Endodermal cell (in vitro differentiated cells): ENCODE data around the gene DHX40. TPM values are rescaled to one million over a fixed set of nuclear protein-coding genes. Genes with fewer than 3 reads are reported as not detected.

Experiments
- DNase-seq: peaks from one replicate; pipeline ENCODE4 v3.0.0-alpha.2; 2017
- H3K27ac ChIP-seq: 2 replicates; pipeline ENCODE4 v1.5.1; 2013; ENCODE audit warnings: mild to moderate bottlenecking, low read depth, low read length, moderate library complexity
- H3K27me3 ChIP-seq: 2 replicates; pipeline ENCODE4 v1.6.1; 2013; ENCODE audit warnings: mild to moderate bottlenecking, low read length, moderate library complexity; ENCODE audit not compliant: insufficient read depth, control insufficient read depth, poor library complexity, severe bottlenecking
- H3K36me3 ChIP-seq: 2 replicates; pipeline ENCODE4 v1.7.0; 2013; ENCODE audit warnings: mild to moderate bottlenecking, low read length, moderate library complexity; ENCODE audit not compliant: control insufficient read depth, insufficient read depth
- H3K4me1 ChIP-seq: one replicate; pipeline ENCODE4 v1.7.0; 2013; ENCODE audit warnings: low read length; ENCODE audit not compliant: control insufficient read depth, insufficient read depth
- H3K4me3 ChIP-seq: 2 replicates; pipeline ENCODE4 v1.5.1; 2013; ENCODE audit warnings: mild to moderate bottlenecking, low read length, moderate library complexity
- H3K9ac ChIP-seq: 2 replicates; pipeline ENCODE4 v1.6.1; 2013; ENCODE audit warnings: mild to moderate bottlenecking, low read length, moderate library complexity; ENCODE audit not compliant: poor library complexity, severe bottlenecking; ENCODE audit errors: extremely low read depth
- H3K9me3 ChIP-seq: 2 replicates; pipeline ENCODE4 v1.6.1; 2013; ENCODE audit warnings: mild to moderate bottlenecking, low read length, moderate library complexity; ENCODE audit not compliant: control insufficient read depth
- H3K27ac Mint-ChIP-seq: 2 replicates; pipeline ENCODE4 v1.8.0; 2020; ENCODE audit warnings: mixed read lengths
- H3K27me3 Mint-ChIP-seq: 2 replicates; pipeline ENCODE4 v1.8.0; 2021; ENCODE audit warnings: mild to moderate bottlenecking, mixed read lengths; ENCODE audit not compliant: insufficient read depth
- H3K36me3 Mint-ChIP-seq: 2 replicates; pipeline ENCODE4 v1.8.0; 2020; ENCODE audit warnings: low read depth, mixed read lengths
- H3K4me1 Mint-ChIP-seq: 2 replicates; pipeline ENCODE4 v1.8.0; 2020; ENCODE audit warnings: mixed read lengths
- H3K4me3 Mint-ChIP-seq: 2 replicates; pipeline ENCODE4 v1.8.0; 2020; ENCODE audit warnings: mild to moderate bottlenecking, moderate library complexity, mixed read lengths
- H3K9me3 Mint-ChIP-seq: 2 replicates; pipeline ENCODE4 v1.8.0; 2020; ENCODE audit warnings: mild to moderate bottlenecking, mixed read lengths
- WGBS, 2 experiments: methylation state at CpG; one replicate each; pipeline versions ENCODE4 v1.1.5 to v1.1.7; 2013; ENCODE audit warnings: missing lambda C conversion rate in 2 of 2, mixed read lengths in 1 of 2; ENCODE audit not compliant: insufficient coverage in 1 of 2, insufficient read length in 1 of 2; 5-methylcytosine and 5-hydroxymethylcytosine counted together
- total RNA-seq, 2 donors: library from RNA; stranded (reverse); fragmentation: NEBNext Ultra II Directional in 1 of 2; extraction: Animal tissue kit (Norgen Biotek cat#: 25700) in 1 of 2; gene quantifications; 2 replicates in 1 of 2; 3 replicates in 1 of 2; pipeline ENCODE4 v1.2.1, GENCODE V29; 2021
- TF ChIP-seq, protein P1 (sequence below): fragments of 200-600 bp; sonication (generic); conservative IDR thresholded peaks from 2 replicates; pipeline ENCODE4 v1.5.0; 2021; ENCODE audit warnings: antibody characterized with exemption, mild to moderate bottlenecking

Gene DHX40
- total RNA-seq, 2 donors from 2014 or later = 32.7 to 36.2 TPM

DNA sequence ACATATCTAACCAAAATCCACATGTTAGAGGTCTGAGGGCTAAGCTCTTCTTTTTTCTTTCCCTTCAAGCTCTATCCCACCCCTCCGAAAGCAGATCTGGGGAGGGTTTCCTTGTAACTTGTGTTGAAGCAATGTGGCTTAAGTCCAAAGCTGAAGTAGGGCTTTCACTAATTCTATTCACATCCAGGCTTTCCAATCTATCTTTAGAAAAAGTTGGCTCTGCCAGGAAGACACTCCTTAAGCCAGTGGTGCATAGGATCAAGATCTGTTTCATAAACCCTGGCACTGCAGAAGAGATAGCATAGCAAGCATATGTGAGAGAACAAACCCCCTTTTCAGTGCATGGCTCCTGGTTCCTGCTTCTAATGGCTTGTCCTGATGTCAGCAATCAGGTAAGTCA lies 34.9 kb upstream of the DHX40 start:
- H3K27ac ChIP-seq = no peak overlapping the region
- WGBS, 2 experiments = 100% methylated on average over 1 of the region's 1 CpG; no CpG with 5 or more reads in 1 of the 2 experiments
- TF ChIP-seq, protein P1, sequence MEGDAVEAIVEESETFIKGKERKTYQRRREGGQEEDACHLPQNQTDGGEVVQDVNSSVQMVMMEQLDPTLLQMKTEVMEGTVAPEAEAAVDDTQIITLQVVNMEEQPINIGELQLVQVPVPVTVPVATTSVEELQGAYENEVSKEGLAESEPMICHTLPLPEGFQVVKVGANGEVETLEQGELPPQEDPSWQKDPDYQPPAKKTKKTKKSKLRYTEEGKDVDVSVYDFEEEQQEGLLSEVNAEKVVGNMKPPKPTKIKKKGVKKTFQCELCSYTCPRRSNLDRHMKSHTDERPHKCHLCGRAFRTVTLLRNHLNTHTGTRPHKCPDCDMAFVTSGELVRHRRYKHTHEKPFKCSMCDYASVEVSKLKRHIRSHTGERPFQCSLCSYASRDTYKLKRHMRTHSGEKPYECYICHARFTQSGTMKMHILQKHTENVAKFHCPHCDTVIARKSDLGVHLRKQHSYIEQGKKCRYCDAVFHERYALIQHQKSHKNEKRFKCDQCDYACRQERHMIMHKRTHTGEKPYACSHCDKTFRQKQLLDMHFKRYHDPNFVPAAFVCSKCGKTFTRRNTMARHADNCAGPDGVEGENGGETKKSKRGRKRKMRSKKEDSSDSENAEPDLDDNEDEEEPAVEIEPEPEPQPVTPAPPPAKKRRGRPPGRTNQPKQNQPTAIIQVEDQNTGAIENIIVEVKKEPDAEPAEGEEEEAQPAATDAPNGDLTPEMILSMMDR = no peak
- Mint-ChIP-seq H3K27me3 (no peaks in the 10 kb centered on the region), H3K9me3 (no peaks in the 10 kb centered on the region), H3K27ac (no peak overlapping the region), H3K36me3 (no peaks in the 10 kb centered on the region), H3K4me3 (no peak overlapping the region), H3K4me1 (peaks cover 16% of the 10 kb centered on the region)
- no peaks in the 10 kb centered on the region for H3K27me3 ChIP-seq
- no peak overlapping the region for H3K4me3 ChIP-seq
- peaks cover 10% of the 10 kb centered on the region for H3K4me1 ChIP-seq
- no peaks in the 10 kb centered on the region for H3K9me3 ChIP-seq
- H3K36me3 ChIP-seq = no peaks in the 10 kb centered on the region
- DNase-seq = no peak
- H3K9ac ChIP-seq = no peak overlapping the region

DNA sequence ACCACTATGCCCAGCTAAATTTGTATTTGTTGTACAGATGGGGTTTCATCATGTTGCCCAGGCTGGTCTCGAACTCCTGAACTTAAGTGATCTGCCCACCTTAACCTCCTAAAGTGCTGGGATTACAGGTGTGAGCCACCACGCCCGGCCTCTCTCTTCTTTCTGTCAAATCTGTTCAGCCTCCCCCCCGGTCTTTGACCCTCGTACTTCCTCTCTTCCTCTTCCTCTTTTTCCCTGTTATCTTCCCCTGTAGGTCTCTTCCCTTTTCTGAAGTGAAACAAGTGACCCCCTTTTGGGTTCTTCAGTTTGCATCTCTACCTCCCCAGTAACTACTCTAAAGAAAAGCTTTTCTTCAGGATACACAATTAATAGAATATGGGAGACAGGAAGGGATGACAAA lies 31.7 kb upstream of the DHX40 start:
- H3K27ac Mint-ChIP-seq = no peak overlapping the region
- Histone ChIP-seq H3K27me3 (peaks cover 10% of the 10 kb centered on the region), H3K9ac (no peak overlapping the region), H3K4me3 (no peak overlapping the region), H3K4me1 (peaks cover 4% of the 10 kb centered on the region), H3K36me3 (no peaks in the 10 kb centered on the region), H3K9me3 (no peaks in the 10 kb centered on the region), H3K27ac (no peak overlapping the region)
- WGBS, 2 experiments = 95 to 98% methylated on average over 5 of the region's 5 CpGs
- TF ChIP-seq, protein P1 = no peak
- no peak for DNase-seq
- peaks cover 9% of the 10 kb centered on the region for H3K27me3 Mint-ChIP-seq
- no peak overlapping the region for H3K4me3 Mint-ChIP-seq
- no peaks in the 10 kb centered on the region for H3K9me3 Mint-ChIP-seq
- H3K36me3 Mint-ChIP-seq = no peaks in the 10 kb centered on the region
- H3K4me1 Mint-ChIP-seq = peaks cover 5% of the 10 kb centered on the region

DNA sequence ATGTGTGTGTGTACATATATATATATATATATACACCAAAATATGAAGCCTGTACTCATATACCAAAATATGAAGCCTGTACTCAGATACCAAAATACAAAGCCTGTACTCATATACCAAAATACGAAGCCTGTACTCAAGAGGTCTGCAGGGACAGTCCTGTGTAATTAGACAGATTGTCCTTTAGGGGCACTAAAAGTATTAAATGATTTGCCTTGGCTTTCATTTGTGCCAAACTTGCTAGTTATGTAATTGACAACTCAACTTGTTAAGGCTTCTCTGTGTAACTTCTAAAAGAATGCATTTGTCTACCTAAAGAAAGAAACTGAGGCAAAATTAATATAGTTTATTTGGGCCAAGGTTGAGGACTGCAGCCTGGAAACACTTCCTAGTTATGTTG lies 30.8 kb upstream of the DHX40 start:
- Mint-ChIP-seq H3K9me3 (no peaks in the 10 kb centered on the region), H3K27me3 (peaks cover 10% of the 10 kb centered on the region), H3K4me3 (no peak overlapping the region), H3K27ac (no peak overlapping the region), H3K36me3 (no peaks in the 10 kb centered on the region), H3K4me1 (peaks cover 5% of the 10 kb centered on the region)
- Histone ChIP-seq H3K27ac (no peak overlapping the region), H3K4me1 (peaks cover 4% of the 10 kb centered on the region), H3K27me3 (peaks cover 12% of the 10 kb centered on the region), H3K9ac (no peak overlapping the region), H3K4me3 (no peak overlapping the region), H3K36me3 (no peaks in the 10 kb centered on the region), H3K9me3 (no peaks in the 10 kb centered on the region)
- WGBS, 2 experiments = 91% methylated on average over 1 of the region's 1 CpG; no CpG with 5 or more reads in 1 of the 2 experiments
- TF ChIP-seq, protein P1 = peak; percentile 60
- DNase-seq = no peak
